Measurements from ENCODE around the gene DOK6.

DNA sequence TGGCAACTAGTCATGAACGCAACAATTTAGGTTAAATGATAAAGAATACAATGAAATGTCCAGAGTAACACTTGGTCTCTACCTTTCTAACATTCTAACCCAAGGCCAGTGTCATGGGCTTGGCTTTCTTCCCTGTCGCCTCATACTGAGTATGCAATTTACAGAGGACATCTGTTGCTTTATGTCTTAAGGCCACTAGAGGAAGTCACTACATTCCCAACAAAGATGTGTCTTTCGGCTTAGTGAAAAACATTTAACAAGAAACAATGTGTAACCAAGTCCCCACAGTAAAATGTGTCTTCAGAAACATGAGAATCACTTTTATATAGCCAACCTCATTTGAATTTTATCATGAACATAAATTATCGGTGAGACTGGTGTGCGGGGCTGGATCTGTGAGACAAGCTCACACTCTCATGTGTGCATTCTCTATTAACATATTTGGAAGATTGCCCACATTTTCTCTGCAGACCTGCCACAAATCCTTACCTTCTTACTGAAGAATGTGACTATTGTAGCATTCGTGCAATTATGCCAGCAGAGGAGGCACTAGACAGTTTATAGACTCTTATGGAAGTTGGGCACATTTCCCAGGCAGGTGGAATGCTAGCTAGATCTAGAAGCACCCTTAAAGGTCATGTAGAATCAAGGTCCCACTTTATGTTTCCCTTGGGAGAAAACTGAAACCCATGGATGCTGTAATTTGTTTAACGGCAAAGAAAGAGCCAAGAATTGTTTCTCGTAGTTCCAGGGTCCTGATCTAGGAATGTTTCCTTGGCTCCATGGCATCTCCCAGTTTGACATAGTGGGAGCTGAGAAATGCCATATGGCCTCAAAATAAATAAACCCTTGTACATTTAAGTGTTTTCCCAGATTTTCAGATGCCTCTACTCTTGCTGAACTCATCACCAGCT, 445.2 kb downstream of the DOK6 start:
- TF ChIP-seq, protein P1, sequence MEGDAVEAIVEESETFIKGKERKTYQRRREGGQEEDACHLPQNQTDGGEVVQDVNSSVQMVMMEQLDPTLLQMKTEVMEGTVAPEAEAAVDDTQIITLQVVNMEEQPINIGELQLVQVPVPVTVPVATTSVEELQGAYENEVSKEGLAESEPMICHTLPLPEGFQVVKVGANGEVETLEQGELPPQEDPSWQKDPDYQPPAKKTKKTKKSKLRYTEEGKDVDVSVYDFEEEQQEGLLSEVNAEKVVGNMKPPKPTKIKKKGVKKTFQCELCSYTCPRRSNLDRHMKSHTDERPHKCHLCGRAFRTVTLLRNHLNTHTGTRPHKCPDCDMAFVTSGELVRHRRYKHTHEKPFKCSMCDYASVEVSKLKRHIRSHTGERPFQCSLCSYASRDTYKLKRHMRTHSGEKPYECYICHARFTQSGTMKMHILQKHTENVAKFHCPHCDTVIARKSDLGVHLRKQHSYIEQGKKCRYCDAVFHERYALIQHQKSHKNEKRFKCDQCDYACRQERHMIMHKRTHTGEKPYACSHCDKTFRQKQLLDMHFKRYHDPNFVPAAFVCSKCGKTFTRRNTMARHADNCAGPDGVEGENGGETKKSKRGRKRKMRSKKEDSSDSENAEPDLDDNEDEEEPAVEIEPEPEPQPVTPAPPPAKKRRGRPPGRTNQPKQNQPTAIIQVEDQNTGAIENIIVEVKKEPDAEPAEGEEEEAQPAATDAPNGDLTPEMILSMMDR (IDR thresholded peaks at IDR 0.05 in 4 of 5, conservative IDR thresholded peaks at IDR 0.05 in 1 of 5), result no peak
- TF ChIP-seq POLR2A (IDR thresholded peaks at IDR 0.05), result no peak
